Suppressor macrophage treated with lipopolysaccharide for 1 hour (primary cell): ENCODE results near the gene EAPP.
"Not testable (repeated sequence)": the region's sequence is repeated elsewhere in the genome, so short reads cannot be mapped to it uniquely, and the experiment has no call there.

Experiments used
- DNase-seq, 3 donors: peaks; one replicate each; pipeline ENCODE4 v3.0.0-alpha.2; 2020 to 2022

The EAPP gene

GRCh38 chr14:34479694-34480093 lies 59.8 kb downstream of the EAPP start:
- DNase-seq: no peak

DNA sequence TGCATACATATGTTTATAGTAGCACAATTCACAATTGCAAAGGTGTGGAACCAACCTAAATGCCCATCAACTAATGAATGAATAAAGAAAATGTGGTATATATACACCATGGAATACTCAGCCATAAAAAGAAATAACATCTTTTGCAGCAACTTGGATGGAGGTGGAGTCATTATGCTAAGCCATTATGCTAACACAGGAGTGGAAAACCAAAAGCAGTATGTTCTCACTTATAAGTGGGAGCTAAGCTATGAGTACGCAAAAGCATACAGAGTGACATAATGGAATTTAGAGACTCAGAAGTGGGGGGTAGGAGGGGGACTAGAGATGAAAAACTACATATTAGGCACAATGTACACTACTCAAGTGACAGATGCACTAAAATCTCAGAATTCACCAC lies 61.2 kb downstream of the EAPP start:
- no peak for DNase-seq

GRCh38 chr14:34476036-34476435 lies 63.5 kb downstream of the EAPP start:
- DNase-seq: not testable (repeated sequence)

- no peak for DNase-seq
Observed at GRCh38 chr14:34475163-34475562, 64.3 kb downstream of the EAPP start.

- DNase-seq: no peak
Observed at GRCh38 chr14:34474187-34474679, 65.3 kb downstream of the EAPP start.

- no peak for DNase-seq
Observed at GRCh38 chr14:34472706-34473279, 66.7 kb downstream of the EAPP start.

DNA sequence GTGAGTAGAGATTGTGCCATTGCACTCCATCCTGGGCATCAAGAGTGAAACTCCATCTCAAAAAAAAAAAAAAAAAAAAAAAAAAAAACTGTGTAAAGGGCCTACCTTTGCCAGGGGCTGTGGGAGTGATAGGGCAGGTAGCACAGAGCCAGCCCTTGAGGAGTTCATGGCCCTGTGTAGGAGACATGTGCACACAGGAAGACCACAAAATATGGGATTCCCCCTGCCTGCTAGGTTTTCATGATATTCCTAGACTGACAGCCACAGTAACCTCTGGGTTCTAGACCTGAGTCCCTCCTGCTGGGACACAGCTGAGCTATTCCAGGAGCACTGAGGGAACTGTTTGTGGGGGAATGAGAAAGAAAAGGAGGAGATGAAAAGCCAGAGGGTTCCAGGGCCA lies 69.2 kb downstream of the EAPP start:
- DNase-seq: no peak

DNA sequence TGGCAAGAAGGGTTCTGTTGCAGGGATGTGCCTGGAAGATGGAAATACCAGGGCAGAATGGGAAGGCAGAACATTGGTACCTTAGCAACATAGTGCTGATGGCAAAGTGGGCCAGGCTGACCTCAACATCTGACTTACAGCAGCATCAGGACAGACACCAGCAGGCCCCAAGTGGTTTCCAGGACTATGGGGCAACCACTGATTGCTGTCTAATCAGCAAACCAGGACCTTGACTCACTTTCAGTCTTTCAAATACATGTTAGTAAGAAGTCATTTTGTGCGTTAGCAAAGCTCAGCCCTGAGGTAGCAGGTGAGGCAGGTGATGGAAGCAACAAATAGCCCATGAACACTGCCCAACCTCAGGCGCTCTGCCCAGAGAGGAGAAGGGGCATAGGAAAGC lies 72.8 kb downstream of the EAPP start:
- DNase-seq: no peak
